HG02798 (cell line): ENCODE data around the gene PAPPA2.
"Not testable (repeated sequence)": the region's sequence is repeated elsewhere in the genome, so short reads cannot be mapped to it uniquely, and the experiment has no call there.

Experiments
- ATAC-seq: cut with Tn5 transposase; IDR thresholded peaks from one replicate; pipeline ENCODE4 v1.9.1; 2021; ENCODE audit warnings: mild to moderate bottlenecking; ENCODE audit not compliant: unreplicated experiment, poor library complexity

Gene PAPPA2

GRCh38 chr1:176551146-176551545 lies 88.2 kb downstream of the PAPPA2 start:
- no peak for ATAC-seq

GRCh38 chr1:176552217-176552991 lies 89.4 kb downstream of the PAPPA2 start:
- ATAC-seq, result no peak

- no peak for ATAC-seq
Measured at GRCh38 chr1:176552999-176553398, 90.0 kb downstream of the PAPPA2 start.

GRCh38 chr1:176556288-176556687 lies 93.3 kb downstream of the PAPPA2 start:
- ATAC-seq, result no peak

GRCh38 chr1:176557543-176558258 lies 94.7 kb downstream of the PAPPA2 start:
- ATAC-seq, result no peak

DNA sequence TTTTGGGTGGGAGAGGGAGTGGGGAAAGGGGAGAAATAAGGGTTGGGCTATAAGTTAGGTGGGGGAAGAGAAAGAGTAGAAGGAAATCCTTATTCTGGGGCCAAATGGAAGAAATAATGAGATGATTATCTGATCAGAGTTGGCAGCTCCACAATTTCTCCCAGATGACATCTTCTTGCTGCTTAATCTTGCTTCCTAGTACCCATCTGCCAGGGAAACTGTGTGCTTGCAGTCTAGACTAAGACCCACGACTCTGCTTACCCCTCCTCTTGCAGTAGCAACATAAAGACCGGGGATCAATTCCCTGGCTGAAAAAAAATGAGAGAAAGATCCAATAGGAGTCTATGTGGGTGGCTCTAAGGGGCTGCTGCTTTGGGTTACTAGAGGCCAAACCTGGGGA lies 95.6 kb downstream of the PAPPA2 start:
- no peak for ATAC-seq

- ATAC-seq, result no peak
Measured at GRCh38 chr1:176559474-176559873, 96.5 kb downstream of the PAPPA2 start.

DNA sequence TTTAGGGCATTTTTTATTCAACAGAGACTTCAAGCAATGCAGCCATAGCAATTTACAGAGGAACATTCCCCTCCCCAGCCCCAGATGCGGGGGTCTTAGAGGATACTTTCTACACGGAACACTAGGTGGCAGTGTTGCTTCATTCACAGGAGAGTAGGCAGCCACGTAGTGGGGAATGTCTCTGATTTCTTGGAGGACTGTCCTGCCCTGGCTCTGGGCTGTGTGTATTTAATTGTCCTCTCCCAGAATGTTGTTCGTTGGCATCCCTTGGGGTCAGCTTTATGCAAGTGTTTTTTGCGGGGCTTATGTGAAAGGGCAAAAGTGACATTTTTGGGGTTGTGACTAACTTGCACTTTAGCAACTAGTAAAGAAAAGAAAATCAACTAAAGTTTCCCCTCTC lies 96.9 kb downstream of the PAPPA2 start:
- ATAC-seq, result peak; percentile 82

DNA sequence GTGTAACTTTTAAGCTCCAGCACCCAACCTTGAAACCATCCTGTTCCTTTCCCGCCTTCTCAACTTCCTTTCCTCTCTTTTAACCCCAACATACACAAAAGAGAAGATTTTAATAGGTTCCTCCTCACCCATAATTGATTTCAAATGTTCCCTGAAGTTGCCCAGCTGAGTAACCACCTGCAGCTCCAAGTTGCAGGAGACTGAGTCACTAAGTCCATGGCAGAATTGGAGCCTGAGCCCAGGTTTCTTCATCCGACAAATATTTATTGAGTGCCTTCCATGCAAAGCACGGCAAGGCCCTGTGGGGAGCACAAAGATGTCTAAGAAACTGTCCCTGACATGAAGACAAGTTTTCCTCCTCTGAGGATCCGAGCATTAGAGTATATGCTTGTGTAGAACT lies 97.7 kb downstream of the PAPPA2 start:
- no peak for ATAC-seq

- ATAC-seq, result not testable (repeated sequence)
Measured at GRCh38 chr1:176561761-176562160, 98.8 kb downstream of the PAPPA2 start.

DNA sequence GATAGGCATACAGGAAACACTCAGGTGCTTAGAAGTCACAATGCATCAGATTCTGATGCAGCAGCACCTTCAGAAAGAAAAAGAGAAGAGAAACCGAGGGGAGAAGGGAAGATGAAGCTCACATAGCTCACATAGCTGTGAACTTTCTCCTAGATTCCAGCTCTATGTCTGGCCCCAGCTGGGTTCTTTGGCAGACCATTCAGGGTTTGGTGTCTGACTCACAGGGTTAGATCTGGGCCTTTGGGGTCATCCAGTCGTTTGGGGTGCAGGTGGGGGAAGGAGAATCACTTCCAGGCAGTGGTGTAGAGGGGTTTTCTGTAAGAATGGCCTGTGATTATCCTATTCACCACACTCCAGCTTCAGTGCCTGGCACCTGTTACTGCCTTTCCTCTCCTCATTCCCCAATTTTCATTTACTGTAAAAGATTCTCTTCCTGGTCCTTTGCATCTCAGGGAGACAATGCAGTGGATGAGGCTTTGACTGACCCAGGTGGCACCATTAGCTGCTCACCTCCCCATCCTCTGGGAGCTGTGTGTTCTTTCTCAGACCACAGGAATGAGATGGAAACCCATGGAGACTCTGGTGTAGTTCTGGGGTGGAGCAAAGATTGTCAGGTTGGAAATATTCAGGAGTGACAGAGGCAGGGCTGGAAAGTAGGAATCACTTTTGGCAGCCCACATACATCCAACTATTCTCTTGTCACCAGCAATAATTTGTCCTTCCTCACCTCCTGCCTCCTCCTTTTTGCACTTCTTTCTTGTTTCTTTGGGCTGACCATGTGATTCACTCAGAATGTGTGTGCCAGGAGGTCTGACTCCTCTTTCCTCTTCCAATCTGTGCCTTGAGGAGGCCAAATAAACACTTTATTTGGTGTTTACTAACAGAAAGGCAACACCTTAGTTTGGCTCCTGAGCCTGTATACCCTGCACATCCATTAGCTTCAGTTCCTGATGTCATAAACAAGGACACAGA lies 103.3 kb downstream of the PAPPA2 start:
- ATAC-seq, result no peak

DNA sequence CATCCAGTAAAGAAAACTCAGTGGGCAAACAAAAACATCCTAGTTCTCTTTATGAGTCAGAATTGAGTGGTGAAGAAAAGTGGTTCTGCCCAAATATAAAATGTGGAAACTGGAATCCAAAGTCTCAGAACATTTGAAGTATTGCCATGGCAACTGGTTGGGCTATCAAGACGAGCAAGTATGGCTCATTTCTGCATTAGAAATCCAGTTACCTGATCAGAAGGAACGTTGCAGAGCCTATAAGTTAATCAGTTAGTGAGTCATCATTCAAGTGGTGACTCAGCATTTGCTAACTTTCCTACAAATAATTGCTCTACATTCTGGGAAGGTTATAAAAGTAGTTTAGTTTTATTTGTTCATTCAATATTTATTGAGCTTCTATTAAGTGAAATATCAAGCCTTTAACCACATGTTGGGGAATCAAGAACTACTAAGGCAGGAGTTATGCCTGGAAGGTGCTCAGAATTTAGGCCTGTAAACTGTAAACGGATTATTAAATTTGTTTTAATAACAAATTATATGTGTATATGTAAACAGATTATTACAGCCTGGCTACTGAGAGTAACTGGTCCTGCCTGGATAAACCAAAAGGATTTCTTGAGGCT lies 104.3 kb downstream of the PAPPA2 start:
- no peak for ATAC-seq

DNA sequence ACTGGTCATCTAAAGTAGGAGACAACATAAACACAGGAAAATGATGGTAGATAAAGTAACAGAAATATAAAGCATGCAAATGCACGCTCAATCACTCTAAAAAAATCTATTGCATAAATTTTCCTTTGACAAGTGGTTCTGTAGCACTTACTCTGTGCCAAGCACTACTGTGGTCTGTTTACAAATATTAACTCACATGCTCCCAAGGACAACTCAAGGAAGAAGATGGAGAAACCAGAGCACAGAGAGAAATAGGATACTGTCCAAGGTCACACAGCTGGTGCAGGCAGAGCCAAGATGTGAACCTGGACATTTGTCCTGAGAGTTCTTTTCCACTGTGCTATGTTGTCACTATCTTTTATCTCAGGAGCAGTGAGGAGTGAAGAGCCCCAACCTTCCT lies 105.2 kb downstream of the PAPPA2 start:
- ATAC-seq, result no peak

DNA sequence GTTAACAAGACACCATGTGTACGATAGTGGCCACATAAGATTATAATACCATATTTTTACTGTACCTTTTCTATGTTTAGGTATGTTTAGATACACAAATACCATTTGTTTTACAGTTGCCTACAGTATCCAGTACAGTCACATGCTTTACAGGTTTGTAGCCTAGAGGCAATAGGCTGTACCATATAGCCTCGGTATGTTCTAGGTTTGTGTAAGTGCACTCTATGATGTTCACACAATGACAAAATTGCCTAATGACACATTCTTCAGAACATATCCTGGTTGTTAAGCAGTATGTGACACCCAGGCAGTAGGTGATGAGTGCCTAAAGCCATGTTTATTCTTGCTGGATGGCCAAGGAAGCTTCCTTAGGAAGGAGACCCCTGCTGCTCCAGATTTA lies 111.8 kb downstream of the PAPPA2 start:
- no peak for ATAC-seq

GRCh38 chr1:176575991-176576390 lies 113.0 kb downstream of the PAPPA2 start:
- ATAC-seq, result no peak

GRCh38 chr1:176576670-176577069 lies 113.7 kb downstream of the PAPPA2 start:
- no peak for ATAC-seq

GRCh38 chr1:176577646-176578197 lies 114.7 kb downstream of the PAPPA2 start:
- no peak for ATAC-seq

GRCh38 chr1:176579087-176579486 lies 116.1 kb downstream of the PAPPA2 start:
- ATAC-seq, result no peak

DNA sequence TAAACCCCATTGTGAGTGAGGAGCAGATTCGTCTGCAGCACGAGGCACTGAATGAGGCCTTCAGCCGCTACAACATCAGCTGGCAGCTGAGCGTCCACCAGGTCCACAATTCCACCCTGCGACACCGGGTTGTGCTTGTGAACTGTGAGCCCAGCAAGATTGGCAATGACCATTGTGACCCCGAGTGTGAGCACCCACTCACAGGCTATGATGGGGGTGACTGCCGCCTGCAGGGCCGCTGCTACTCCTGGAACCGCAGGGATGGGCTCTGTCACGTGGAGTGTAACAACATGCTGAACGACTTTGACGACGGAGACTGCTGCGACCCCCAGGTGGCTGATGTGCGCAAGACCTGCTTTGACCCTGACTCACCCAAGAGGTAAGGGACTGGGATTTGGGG lies 132.2 kb downstream of the PAPPA2 start:
- ATAC-seq, result no peak

- ATAC-seq, result no peak
Measured at GRCh38 chr1:176601348-176601747, 138.4 kb downstream of the PAPPA2 start.
